Measurements from ENCODE around the gene RAB11FIP4.

The RAB11FIP4 gene

GRCh38 chr17:31529841-31530251, 138.4 kb downstream of the RAB11FIP4 start:
- no peak for DNase-seq

GRCh38 chr17:31530391-31530985, 139.0 kb downstream of the RAB11FIP4 start:
- no peak for DNase-seq

- DNase-seq: no peak
These were observed 140.0 kb downstream of the RAB11FIP4 start for GRCh38 chr17:31531336-31531980.

- no peak for DNase-seq
These were observed 140.6 kb downstream of the RAB11FIP4 start for GRCh38 chr17:31532081-31532480.

- no peak for DNase-seq
These were observed 141.1 kb downstream of the RAB11FIP4 start for GRCh38 chr17:31532526-31532925.

- DNase-seq: peak; percentile 19
These were observed 142.2 kb downstream of the RAB11FIP4 start for GRCh38 chr17:31533546-31534155.

GRCh38 chr17:31534223-31534888, 142.9 kb downstream of the RAB11FIP4 start:
- no peak for DNase-seq

- DNase-seq: peak; percentile 54
These were observed 144.1 kb downstream of the RAB11FIP4 start for GRCh38 chr17:31535581-31535981.

GRCh38 chr17:31536451-31536850, 145.0 kb downstream of the RAB11FIP4 start:
- no peak for DNase-seq

GRCh38 chr17:31537565-31538011, 146.1 kb downstream of the RAB11FIP4 start:
- DNase-seq: no peak

GRCh38 chr17:31538080-31538762, 146.7 kb downstream of the RAB11FIP4 start:
- no peak for DNase-seq

GRCh38 chr17:31540602-31541307, 149.3 kb downstream of the RAB11FIP4 start:
- no peak for DNase-seq

GRCh38 chr17:31541559-31541958, 150.1 kb downstream of the RAB11FIP4 start:
- DNase-seq: no peak

- no peak for DNase-seq
These were observed 152.7 kb downstream of the RAB11FIP4 start for GRCh38 chr17:31544186-31544585.

- DNase-seq: no peak
These were observed 155.2 kb downstream of the RAB11FIP4 start for GRCh38 chr17:31546650-31547049.

- DNase-seq: no peak
These were observed 157.2 kb downstream of the RAB11FIP4 start for GRCh38 chr17:31548709-31549108.

- peak; percentile 16 for DNase-seq
These were observed 157.6 kb downstream of the RAB11FIP4 start for GRCh38 chr17:31549121-31549524.

GRCh38 chr17:31549525-31550388, 158.3 kb downstream of the RAB11FIP4 start:
- DNase-seq: peak; percentile 94

- no peak for DNase-seq
These were observed 159.0 kb downstream of the RAB11FIP4 start for GRCh38 chr17:31550389-31551056.

- DNase-seq: no peak
These were observed 161.1 kb downstream of the RAB11FIP4 start for GRCh38 chr17:31552568-31552967.

- DNase-seq: no peak
These were observed 162.0 kb downstream of the RAB11FIP4 start for GRCh38 chr17:31553506-31553905.
